SK-N-SH (cell line): ENCODE data around the gene CFI. TPM values are rescaled to one million over a fixed set of nuclear protein-coding genes. Genes with fewer than 3 reads are reported as not detected.

Experiments used
- CTCF ChIA-PET: fragments of 300-600, 350-600 bp; formaldehyde crosslinking; extraction: SDS; loops from one replicate; lab custom pipeline; 2021; lab: Yijun Ruan, JAX
- POLR2A ChIA-PET: fragments of 350-600 bp; sonication (Branson Sonifier 250); formaldehyde crosslinking; extraction: SDS; loops from one replicate; lab custom pipeline; 2020; ENCODE audit warnings: antibody characterized with exemption, inconsistent platforms; lab: Yijun Ruan, JAX
- DNase-seq: peaks from one replicate; pipeline ENCODE4 v3.0.0; 2012
- H2AFZ ChIP-seq: fragments of 200-600 bp; sonication (generic); 2 replicates; pipeline ENCODE4 v1.8.1; 2016; ENCODE audit warnings: antibody characterized with exemption, mild to moderate bottlenecking, low read depth
- H3F3A ChIP-seq: fragments of 200-600 bp; sonication (generic); replicated peaks from 2 replicates; pipeline ENCODE3; 2016; ENCODE audit warnings: antibody characterized with exemption, mild to moderate bottlenecking; ENCODE audit not compliant: insufficient read depth
- H3K27ac ChIP-seq, 2 experiments: fragments of 200-500 bp in 1 of 2; fragments of 200-600 bp in 1 of 2; sonication (Bioruptor generic) in 1 of 2; sonication (generic), shearing (Covaris generic) in 1 of 2; 2 replicates each; pipeline versions ENCODE4 v1.5.1 to v1.6.1; 2014 to 2016; ENCODE audit warnings: low read depth in 2 of 2, inconsistent platforms in 1 of 2, low read length in 1 of 2, mild to moderate bottlenecking in 1 of 2, mixed read lengths in 1 of 2
- H3K27me3 ChIP-seq: fragments of 200-600 bp; sonication (generic), shearing (Covaris generic); 2 replicates; pipeline ENCODE4 v1.6.1; 2016; ENCODE audit warnings: mixed run types; ENCODE audit not compliant: insufficient read depth
- H3K36me3 ChIP-seq, 2 experiments: fragments of 200-500 bp in 1 of 2; fragments of 200-600 bp in 1 of 2; sonication (Bioruptor generic) in 1 of 2; sonication (generic) in 1 of 2; replicated peaks in 1 of 2; 2 replicates each; pipeline versions ENCODE3 to v1.5.1; 2014 to 2016; ENCODE audit warnings: low read length in 1 of 2, mild to moderate bottlenecking in 1 of 2; ENCODE audit not compliant: insufficient read depth in 2 of 2, control insufficient read depth in 1 of 2
- H3K4me1 ChIP-seq, 2 experiments: fragments of 200-500 bp in 1 of 2; fragments of 200-600 bp in 1 of 2; sonication (Bioruptor generic) in 1 of 2; sonication (generic), shearing (Covaris generic) in 1 of 2; 2 replicates each; pipeline versions ENCODE4 v1.5.1 to v1.6.1; 2014 to 2016; ENCODE audit warnings: low read depth in 1 of 2, low read length in 1 of 2, mixed run types in 1 of 2; ENCODE audit not compliant: insufficient read depth in 2 of 2, control insufficient read depth in 1 of 2
- H3K4me2 ChIP-seq: fragments of 200-600 bp; sonication (generic), shearing (Covaris generic); 2 replicates; pipeline ENCODE4 v1.6.1; 2017; ENCODE audit warnings: mixed run types
- H3K4me3 ChIP-seq, 2 experiments: fragments of 200-500 bp in 1 of 2; fragments of 200-600 bp in 1 of 2; sonication (Bioruptor generic) in 1 of 2; sonication (generic), shearing (Covaris generic) in 1 of 2; 2 replicates each; pipeline versions ENCODE4 v1.5.1 to v1.8.1; 2014 to 2016; ENCODE audit warnings: low read depth in 2 of 2, inconsistent platforms in 1 of 2, low read length in 1 of 2, mild to moderate bottlenecking in 1 of 2, mixed read lengths in 1 of 2, moderate library complexity in 1 of 2
- H3K79me2 ChIP-seq: fragments of 200-600 bp; sonication (generic); 2 replicates; pipeline ENCODE4 v1.8.1; 2017; ENCODE audit warnings: mild to moderate bottlenecking; ENCODE audit not compliant: insufficient read depth
- H3K9ac ChIP-seq: fragments of 200-600 bp; sonication (generic); 2 replicates; pipeline ENCODE4 v1.6.1; 2017; ENCODE audit warnings: mixed run types
- H3K9me2 ChIP-seq: fragments of 200-600 bp; sonication (generic); 2 replicates; pipeline ENCODE4 v1.6.1; 2017; ENCODE audit warnings: mixed run types
- H3K9me3 ChIP-seq: fragments of 200-600 bp; sonication (generic); 2 replicates; pipeline ENCODE4 v1.6.1; 2017; ENCODE audit warnings: mixed run types, mild to moderate bottlenecking, moderate library complexity
- H4K20me1 ChIP-seq: fragments of 200-600 bp; sonication (generic); 2 replicates; pipeline ENCODE4 v1.6.1; 2017; ENCODE audit warnings: mild to moderate bottlenecking, mixed run types; ENCODE audit not compliant: insufficient read depth
- ELF1 ChIP-seq: IDR thresholded peaks from 2 replicates; pipeline ENCODE4 v1.4.0; 2012
- FOSL2 ChIP-seq: IDR thresholded peaks from 2 replicates; pipeline ENCODE4 v1.4.0; 2012; ENCODE audit warnings: low read depth, mild to moderate bottlenecking, moderate library complexity, borderline replicate concordance
- FOXJ3 ChIP-seq: sonication (generic); formaldehyde crosslinking; IDR thresholded peaks from 2 replicates; pipeline ENCODE4 v1.5.1; 2020; ENCODE audit warnings: mild to moderate bottlenecking, missing genetic modification reagents
- GABPA ChIP-seq: IDR thresholded peaks from 2 replicates; pipeline ENCODE4 v1.4.0; 2012; ENCODE audit warnings: low read depth, mild to moderate bottlenecking
- GATA2 ChIP-seq: sonication (generic); formaldehyde crosslinking; IDR thresholded peaks from 2 replicates; pipeline ENCODE4 v1.5.0; 2020; ENCODE audit warnings: mild to moderate bottlenecking, missing genetic modification reagents
- MEF2A ChIP-seq: IDR thresholded peaks from 2 replicates; pipeline ENCODE4 v1.4.0; 2012; ENCODE audit warnings: low read depth, borderline replicate concordance
- MXI1 ChIP-seq: IDR thresholded peaks from 2 replicates; pipeline ENCODE4 v1.6.1; 2012; ENCODE audit warnings: mild to moderate bottlenecking, low read depth, low read length, improper control_type of control experiment
- RAD21 ChIP-seq: IDR thresholded peaks from 2 replicates; pipeline ENCODE4 v1.6.1; 2012; ENCODE audit warnings: mild to moderate bottlenecking, low read length
- RCOR1 ChIP-seq: fragments of 150-350 bp; IDR thresholded peaks from 2 replicates; pipeline ENCODE4 v1.6.1; 2017; ENCODE audit warnings: antibody characterized with exemption, low read length
- RFX5 ChIP-seq: IDR thresholded peaks from 2 replicates; pipeline ENCODE4 v1.6.1; 2012; ENCODE audit warnings: mild to moderate bottlenecking, improper control_type of control experiment, low read length
- RXRA ChIP-seq: IDR thresholded peaks from 2 replicates; pipeline ENCODE4 v1.4.0; 2012; ENCODE audit warnings: low read depth, mild to moderate bottlenecking, borderline replicate concordance
- TAF1 ChIP-seq: IDR thresholded peaks from 2 replicates; pipeline ENCODE4 v1.6.1; 2012; ENCODE audit warnings: low read depth, mild to moderate bottlenecking, low read length, moderate library complexity, borderline replicate concordance
- TEAD4 ChIP-seq: IDR thresholded peaks from 2 replicates; pipeline ENCODE4 v1.4.0; 2012; ENCODE audit warnings: mild to moderate bottlenecking, borderline replicate concordance; ENCODE audit not compliant: insufficient read depth
- YY1 ChIP-seq: IDR thresholded peaks from 2 replicates; pipeline ENCODE4 v1.4.0; 2012; ENCODE audit warnings: low read depth, mild to moderate bottlenecking
- WGBS: methylation state at CpG from one replicate; pipeline ENCODE4 v1.1.6; 2017; ENCODE audit warnings: low lambda C conversion rate; 5-methylcytosine and 5-hydroxymethylcytosine counted together
- polyA plus RNA-seq, 3 experiments: library from polyadenylated mRNA; depleted of rRNA; stranded (reverse); fragments of >200 nt; gene quantifications; 2 replicates each; pipeline ENCODE4 v1.2.3, GENCODE V29; 2012
- TF ChIP-seq, protein P1 (sequence below): fragments of 200-600 bp; sonication (generic); IDR thresholded peaks from 2 replicates; pipeline ENCODE4 v1.6.1; 2017; ENCODE audit warnings: antibody characterized with exemption, mild to moderate bottlenecking, moderate library complexity
- TF ChIP-seq, protein P2 (sequence below): IDR thresholded peaks from 2 replicates; pipeline ENCODE4 v1.4.0; 2012; ENCODE audit warnings: low read depth, borderline replicate concordance
- TF ChIP-seq, protein P3 (sequence below): IDR thresholded peaks from 2 replicates; pipeline ENCODE4; 2012
- TF ChIP-seq, protein P4 (sequence below): IDR thresholded peaks from 2 replicates; pipeline ENCODE4 v1.4.0; 2012; ENCODE audit warnings: low read depth, borderline replicate concordance
- TF ChIP-seq, protein P5 (sequence below): IDR thresholded peaks from 2 replicates; pipeline ENCODE4 v1.6.1; 2012; ENCODE audit warnings: mild to moderate bottlenecking, low read depth, low read length, moderate library complexity

Gene CFI
- polyA plus RNA-seq, 1 of the 3 experiments (the other 2 are of a cell fraction), result 19.6 TPM

DNA sequence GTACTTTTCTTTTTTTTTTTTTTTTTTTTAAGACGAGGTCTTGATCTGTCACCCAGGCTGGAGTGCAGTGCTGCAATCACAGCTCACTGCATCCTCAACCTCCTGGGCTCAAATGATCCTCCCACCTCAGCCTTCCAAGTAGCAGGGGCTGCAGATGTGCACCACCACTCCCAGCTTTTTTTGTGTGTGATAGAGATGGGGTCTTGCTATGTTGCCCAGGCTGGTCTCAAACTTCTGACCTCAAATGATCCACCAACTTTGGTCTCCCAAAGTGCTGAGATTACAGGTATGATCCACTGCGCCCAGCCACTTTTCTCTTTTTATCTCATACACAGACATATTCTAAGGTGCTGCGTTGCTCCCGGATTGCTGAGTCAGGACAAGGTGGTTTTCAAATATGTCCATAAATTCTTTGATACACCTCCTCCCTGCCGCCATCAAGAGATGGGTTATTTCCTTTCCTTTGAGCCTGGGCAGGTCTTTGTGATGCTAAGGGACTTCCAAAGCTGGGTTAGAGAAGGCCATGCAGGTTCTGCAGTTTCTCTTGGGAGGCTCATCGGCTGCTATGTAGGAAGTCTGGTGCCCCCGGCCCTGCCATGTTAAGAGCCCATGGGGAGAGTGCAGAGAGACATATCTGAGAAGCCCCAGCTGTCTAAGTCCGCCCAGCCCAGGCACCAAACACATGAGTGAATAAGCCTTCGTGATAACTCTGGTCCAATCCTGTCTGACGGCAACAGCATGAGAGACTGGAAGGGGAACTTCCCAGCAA is 63.5 kb downstream of the CFI start:
- H3K9me2 ChIP-seq, result no peaks in the 10 kb centered on the region
- no peaks in the 10 kb centered on the region for H3K36me3 ChIP-seq
- H3K4me3 ChIP-seq, result no peak overlapping the region
- no peaks in the 10 kb centered on the region for H3F3A ChIP-seq
- H3K9me3 ChIP-seq, result no peaks in the 10 kb centered on the region
- no peaks in the 10 kb centered on the region for H3K4me1 ChIP-seq
- H3K4me2 ChIP-seq, result no peak overlapping the region
- TF ChIP-seq GATA2 (CRISPR knock-in tag) (no peak), RCOR1 (no peak), MXI1 (no peak), FOXJ3 (CRISPR knock-in tag) (no peak), MEF2A (no peak), RXRA (no peak), ELF1 (no peak), GABPA (no peak), TEAD4 (no peak), RFX5 (no peak), TAF1 (no peak), RAD21 (no peak), YY1 (no peak), FOSL2 (no peak)
- TF ChIP-seq, protein P1, sequence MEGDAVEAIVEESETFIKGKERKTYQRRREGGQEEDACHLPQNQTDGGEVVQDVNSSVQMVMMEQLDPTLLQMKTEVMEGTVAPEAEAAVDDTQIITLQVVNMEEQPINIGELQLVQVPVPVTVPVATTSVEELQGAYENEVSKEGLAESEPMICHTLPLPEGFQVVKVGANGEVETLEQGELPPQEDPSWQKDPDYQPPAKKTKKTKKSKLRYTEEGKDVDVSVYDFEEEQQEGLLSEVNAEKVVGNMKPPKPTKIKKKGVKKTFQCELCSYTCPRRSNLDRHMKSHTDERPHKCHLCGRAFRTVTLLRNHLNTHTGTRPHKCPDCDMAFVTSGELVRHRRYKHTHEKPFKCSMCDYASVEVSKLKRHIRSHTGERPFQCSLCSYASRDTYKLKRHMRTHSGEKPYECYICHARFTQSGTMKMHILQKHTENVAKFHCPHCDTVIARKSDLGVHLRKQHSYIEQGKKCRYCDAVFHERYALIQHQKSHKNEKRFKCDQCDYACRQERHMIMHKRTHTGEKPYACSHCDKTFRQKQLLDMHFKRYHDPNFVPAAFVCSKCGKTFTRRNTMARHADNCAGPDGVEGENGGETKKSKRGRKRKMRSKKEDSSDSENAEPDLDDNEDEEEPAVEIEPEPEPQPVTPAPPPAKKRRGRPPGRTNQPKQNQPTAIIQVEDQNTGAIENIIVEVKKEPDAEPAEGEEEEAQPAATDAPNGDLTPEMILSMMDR, result no peak
- TF ChIP-seq, protein P2, sequence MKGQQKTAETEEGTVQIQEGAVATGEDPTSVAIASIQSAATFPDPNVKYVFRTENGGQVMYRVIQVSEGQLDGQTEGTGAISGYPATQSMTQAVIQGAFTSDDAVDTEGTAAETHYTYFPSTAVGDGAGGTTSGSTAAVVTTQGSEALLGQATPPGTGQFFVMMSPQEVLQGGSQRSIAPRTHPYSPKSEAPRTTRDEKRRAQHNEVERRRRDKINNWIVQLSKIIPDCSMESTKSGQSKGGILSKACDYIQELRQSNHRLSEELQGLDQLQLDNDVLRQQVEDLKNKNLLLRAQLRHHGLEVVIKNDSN, result no peak
- TF ChIP-seq, protein P3, sequence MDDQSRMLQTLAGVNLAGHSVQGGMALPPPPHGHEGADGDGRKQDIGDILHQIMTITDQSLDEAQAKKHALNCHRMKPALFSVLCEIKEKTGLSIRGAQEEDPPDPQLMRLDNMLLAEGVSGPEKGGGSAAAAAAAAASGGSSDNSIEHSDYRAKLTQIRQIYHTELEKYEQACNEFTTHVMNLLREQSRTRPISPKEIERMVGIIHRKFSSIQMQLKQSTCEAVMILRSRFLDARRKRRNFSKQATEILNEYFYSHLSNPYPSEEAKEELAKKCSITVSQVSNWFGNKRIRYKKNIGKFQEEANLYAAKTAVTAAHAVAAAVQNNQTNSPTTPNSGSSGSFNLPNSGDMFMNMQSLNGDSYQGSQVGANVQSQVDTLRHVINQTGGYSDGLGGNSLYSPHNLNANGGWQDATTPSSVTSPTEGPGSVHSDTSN, result no peak
- TF ChIP-seq, protein P4, sequence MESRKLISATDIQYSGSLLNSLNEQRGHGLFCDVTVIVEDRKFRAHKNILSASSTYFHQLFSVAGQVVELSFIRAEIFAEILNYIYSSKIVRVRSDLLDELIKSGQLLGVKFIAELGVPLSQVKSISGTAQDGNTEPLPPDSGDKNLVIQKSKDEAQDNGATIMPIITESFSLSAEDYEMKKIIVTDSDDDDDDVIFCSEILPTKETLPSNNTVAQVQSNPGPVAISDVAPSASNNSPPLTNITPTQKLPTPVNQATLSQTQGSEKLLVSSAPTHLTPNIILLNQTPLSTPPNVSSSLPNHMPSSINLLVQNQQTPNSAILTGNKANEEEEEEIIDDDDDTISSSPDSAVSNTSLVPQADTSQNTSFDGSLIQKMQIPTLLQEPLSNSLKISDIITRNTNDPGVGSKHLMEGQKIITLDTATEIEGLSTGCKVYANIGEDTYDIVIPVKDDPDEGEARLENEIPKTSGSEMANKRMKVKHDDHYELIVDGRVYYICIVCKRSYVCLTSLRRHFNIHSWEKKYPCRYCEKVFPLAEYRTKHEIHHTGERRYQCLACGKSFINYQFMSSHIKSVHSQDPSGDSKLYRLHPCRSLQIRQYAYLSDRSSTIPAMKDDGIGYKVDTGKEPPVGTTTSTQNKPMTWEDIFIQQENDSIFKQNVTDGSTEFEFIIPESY, result no peak
- TF ChIP-seq, protein P5, sequence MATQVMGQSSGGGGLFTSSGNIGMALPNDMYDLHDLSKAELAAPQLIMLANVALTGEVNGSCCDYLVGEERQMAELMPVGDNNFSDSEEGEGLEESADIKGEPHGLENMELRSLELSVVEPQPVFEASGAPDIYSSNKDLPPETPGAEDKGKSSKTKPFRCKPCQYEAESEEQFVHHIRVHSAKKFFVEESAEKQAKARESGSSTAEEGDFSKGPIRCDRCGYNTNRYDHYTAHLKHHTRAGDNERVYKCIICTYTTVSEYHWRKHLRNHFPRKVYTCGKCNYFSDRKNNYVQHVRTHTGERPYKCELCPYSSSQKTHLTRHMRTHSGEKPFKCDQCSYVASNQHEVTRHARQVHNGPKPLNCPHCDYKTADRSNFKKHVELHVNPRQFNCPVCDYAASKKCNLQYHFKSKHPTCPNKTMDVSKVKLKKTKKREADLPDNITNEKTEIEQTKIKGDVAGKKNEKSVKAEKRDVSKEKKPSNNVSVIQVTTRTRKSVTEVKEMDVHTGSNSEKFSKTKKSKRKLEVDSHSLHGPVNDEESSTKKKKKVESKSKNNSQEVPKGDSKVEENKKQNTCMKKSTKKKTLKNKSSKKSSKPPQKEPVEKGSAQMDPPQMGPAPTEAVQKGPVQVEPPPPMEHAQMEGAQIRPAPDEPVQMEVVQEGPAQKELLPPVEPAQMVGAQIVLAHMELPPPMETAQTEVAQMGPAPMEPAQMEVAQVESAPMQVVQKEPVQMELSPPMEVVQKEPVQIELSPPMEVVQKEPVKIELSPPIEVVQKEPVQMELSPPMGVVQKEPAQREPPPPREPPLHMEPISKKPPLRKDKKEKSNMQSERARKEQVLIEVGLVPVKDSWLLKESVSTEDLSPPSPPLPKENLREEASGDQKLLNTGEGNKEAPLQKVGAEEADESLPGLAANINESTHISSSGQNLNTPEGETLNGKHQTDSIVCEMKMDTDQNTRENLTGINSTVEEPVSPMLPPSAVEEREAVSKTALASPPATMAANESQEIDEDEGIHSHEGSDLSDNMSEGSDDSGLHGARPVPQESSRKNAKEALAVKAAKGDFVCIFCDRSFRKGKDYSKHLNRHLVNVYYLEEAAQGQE, result no peak
- no peaks in the 10 kb centered on the region for H4K20me1 ChIP-seq
- POLR2A ChIA-PET, result no interaction called here
- CTCF ChIA-PET, result no interaction called here
- H3K79me2 ChIP-seq, result no peaks in the 10 kb centered on the region
- no peak overlapping the region for H2AFZ ChIP-seq
- no peak overlapping the region for H3K9ac ChIP-seq
- 56% methylated on average over 10 of the region's 10 CpGs for WGBS
- DNase-seq, result no peak
- H3K27me3 ChIP-seq, result no peaks in the 10 kb centered on the region; the same call in 1 of the 2 replicates
- no peak overlapping the region for H3K27ac ChIP-seq
